Stimulated activated CD8-positive, alpha-beta memory T cell treated with anti-CD3 and anti-CD28 coated beads, Interleukin-7, amount 100 ng/mL, for 1 hour (primary cell): ENCODE results near the gene INSIG1.

ENCODE experiments used
- DNase-seq, 2 donors: peaks; one replicate each; pipeline ENCODE4 v3.0.0-alpha.2; 2020; ENCODE audit warnings: low read depth in 2 of 2

INSIG1 gene

DNA sequence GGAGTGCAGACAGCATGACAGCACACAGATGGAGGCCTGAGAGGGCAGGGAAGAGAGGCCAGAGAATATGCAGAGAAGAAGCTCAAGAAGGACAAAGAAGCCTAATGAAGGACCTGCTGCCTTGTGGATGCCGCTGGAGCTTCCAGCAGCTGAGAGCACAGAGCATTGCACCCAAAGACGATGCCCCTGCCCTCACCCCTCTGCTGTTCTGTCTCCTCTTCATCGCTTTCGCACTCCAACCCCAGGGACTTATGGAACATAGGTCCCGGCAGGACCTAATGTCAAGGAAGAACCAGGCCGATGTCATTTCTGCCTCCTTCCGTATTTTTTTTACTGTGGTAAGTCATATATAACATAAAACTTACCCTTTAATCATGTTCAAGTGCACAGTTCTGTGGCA, 12.3 kb upstream of the INSIG1 start:
- no peak for DNase-seq

DNA sequence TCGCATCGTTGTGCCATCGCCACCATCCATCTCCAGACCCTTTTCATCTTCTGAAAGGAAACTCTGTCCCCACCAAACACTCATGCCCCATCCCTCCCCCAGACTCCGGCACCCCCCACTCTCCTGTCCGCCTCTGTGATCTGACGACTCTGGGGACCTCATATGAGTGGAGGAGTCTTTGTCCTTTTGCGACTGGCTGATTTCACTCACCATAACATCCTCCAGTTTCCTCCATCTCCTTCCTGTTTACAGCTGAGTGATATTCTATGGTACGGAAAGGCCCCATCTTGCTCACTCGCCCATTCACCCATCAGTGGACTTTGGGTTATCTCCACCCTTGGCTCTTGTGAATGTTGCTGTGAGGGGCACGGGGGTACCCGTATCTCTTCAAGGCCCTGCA, 11.8 kb upstream of the INSIG1 start:
- no peak for DNase-seq

- no peak for DNase-seq
These were observed 11.0 kb upstream of the INSIG1 start for GRCh38 chr7:155286686-155287085.

DNA sequence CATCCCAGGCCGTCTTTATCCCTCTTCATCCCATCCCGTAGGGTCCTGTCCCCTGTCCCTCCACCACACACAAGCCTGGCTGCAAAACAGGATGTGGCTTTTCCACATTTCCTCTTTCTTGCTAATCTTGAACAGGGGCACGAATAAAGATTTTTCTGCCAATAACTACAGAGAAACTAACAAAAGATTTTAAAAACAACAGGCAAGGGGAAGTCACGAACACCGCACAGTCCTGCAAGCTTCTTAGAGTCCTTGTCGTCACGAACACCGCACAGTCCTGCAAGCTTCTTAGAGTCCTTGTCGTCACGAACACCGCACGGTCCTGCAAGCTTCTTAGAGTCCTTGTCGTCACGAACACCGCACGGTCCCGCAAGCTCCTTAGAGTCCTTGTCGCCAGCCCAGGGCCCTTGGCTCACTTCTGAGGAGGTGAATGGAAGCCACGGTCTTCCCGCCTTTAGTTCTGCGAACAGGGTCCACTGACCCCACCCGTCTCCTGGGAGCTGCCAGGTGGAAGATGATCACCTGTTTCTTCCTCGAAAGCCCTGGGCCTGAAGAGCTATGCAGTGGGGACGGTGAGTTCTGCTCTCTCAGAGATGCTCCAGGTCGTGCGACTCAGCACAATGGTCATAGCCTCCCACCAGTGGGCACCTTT, 10.3 kb upstream of the INSIG1 start:
- no peak for DNase-seq

DNA sequence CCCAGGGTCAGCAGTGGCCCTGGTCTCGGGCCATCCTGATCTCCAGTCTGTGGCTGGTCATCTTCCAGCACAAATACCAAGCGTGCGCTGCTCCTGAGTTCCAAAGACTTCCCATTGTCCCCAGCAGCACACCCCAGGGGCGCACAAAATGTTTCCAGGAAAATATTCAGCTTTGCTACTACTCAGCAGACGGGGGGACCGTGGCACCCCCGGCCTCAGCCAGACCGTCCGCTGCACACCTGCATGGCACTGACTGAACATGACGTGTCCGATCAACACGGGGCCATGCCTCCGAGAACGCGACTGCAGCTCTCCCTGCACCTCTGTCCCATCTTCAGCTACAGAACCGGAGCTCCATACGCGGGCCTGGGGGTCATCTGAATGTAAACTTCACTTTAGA, 9.6 kb upstream of the INSIG1 start:
- DNase-seq = no peak

- no peak for DNase-seq
These were observed 8.6 kb upstream of the INSIG1 start for GRCh38 chr7:155289107-155289506.

DNA sequence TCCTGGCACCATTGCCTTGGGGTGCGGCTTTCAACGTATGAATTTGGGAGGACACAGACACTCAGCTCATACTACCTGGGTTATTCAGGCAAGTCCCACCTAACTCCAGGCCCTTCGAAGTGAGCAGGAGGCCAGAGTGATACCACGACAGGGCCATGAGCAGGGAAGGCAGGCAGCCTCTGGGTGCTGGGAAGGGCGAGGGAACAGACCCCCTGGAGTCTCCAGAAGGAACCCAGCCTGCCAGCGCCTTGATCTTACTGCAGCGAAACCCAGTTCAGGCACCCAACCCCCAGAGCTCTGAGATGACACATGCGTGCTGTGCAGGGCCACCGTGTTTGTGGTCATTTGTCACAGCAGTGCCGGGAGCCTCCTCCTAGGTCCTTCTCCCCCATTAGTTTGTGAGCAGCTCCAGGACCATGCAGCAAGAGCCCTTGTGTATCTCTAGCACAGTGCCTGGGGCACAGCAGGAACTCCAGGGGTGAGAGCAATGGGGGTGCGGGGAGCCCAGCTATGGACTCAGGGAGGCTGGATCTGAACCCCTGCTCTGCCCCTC, 7.7 kb upstream of the INSIG1 start:
- DNase-seq = no peak

DNA sequence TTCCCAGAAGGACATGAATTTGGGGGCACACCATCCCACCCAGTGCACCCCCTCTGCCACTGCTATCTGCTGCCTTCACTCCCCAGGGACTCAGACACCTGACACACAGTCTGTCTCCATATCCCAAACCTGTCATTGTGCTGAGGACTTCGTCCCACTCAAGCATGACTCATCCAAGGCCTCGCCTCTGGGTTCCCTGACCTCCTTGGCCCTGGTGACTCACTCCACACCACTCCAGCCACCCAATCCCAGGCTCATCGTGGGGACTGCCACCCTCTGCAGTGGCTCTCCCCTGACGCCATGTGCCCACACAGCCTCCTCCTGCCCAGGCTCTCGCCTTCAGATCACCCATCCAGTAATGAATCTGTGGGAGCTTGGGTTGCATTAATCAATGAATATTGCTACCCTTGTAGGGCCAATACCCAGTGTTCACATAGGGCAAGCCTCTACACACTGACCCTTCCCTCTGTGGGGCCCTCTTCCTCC, 6.6 kb upstream of the INSIG1 start:
- DNase-seq = no peak

GRCh38 chr7:155291729-155292128, 5.9 kb upstream of the INSIG1 start:
- no peak for DNase-seq

DNA sequence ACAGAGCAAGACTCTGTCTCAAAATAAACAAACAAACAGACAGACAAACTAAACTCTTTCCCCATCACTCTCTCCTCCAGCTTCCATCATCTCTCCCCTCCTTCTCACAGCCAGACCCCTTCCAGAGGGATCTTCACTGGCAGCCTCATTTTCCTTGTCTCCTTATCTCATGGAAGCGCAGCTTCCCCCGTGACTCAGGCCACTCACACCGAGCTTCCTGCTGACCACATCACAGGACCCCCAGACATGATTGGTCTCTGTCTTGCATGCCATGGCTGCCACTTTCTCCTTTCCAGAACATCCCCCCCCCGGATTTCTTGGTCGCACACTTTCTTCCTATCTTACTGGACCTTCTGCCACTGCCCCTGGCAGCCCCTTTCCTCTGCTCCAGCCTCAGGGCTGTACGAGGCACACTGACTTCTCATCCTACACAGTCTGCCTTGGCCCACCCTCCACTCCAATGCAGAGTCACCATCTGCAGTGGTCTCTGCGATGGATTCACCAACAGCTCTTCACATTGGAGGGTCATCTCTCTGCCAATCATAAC, 4.9 kb upstream of the INSIG1 start:
- no peak for DNase-seq

DNA sequence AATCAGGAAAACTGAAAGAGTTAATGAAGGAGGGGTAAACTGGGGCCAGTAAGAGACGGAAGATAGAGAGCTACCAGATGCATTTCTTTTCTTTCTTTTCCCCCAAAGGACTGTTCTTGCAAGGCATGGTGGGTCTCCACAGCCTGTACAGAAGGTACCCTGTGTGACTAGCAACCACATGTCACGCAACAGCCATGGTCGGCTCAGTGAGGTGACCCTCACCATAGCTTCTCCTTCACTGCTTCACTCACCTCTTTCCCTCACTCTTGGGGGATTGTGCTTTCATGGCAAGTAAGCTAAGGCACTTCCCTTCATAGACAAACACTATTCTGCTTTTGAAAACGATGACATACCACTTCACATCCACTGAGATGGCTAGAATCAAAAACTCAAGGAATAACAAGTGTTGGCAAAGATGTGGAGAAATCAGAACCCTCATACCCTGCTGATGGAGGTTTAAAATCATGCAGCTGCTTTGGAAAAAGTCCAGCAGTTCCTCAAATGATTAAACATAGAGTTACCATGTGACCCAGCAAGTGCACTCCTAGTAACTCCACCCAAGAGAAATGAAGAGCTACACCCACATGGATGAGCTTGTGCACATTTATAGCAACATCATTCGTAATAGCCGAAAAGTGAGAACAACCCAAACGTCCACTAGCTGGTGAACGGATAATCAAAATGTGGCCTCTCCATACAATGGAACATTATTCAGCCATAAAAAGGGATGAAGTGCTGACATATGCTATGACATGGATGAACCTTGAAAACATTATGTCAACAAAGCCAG, 3.8 kb upstream of the INSIG1 start:
- DNase-seq = no peak

GRCh38 chr7:155294511-155294778, 3.2 kb upstream of the INSIG1 start:
- no peak for DNase-seq

DNA sequence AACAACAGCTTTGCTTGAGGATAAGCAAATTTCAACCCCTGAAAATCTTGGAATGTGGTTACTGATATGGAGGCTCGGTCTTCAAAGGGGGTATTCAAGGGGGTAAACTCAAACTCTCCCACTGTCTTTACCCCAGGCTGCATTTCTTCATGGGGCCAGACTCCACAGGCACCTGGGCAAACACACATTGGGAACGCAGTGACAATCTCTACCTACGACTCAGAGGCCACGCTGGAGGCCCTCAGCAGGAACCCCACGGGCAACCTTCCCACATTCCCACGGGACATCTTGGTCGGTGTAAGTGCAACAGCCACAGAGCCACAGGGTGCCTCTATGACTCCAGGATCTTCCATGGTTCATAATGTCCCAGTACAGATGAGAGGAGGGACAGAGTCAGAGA, 2.2 kb upstream of the INSIG1 start:
- DNase-seq = no peak

DNA sequence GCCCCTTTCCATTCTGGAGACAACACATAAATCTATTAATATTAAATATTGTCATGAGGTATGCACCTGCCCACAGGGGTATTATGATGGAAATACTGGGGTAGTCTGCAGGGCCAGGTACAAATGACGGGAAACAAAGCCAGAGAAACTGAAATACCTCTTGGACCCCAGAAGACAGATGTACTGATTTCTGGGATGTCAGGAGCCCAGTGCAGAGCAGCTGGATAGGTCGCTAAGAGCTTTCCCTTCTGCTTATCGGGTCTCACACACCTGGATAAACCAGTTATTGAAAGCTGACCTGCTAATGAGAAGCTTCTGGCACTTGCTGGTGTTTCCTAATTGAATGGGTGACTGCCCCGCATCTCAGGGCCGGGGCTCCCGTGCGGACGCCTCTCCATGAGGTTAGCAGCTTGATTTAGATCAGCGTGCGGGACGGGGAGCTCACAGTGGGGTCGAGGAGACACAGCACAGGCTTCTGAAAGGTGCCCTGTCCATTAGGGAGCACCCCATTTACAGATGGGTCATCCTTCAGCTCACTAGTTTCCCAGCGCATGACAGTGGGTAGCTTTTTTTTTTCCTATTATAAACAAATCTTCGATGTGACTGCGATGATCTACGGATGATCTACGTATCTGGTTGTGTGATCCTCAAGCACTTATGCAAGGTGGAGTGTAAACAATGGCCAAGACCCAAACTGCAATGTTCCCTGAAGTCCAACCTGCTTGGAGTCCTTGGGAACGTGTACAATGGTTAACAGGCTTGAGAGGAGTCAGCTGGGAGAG, 1.5 kb upstream of the INSIG1 start:
- DNase-seq = no peak

- DNase-seq = peak; percentile 72 to 76
These were observed 726 bp upstream of the INSIG1 start for GRCh38 chr7:155296788-155297516.

DNA sequence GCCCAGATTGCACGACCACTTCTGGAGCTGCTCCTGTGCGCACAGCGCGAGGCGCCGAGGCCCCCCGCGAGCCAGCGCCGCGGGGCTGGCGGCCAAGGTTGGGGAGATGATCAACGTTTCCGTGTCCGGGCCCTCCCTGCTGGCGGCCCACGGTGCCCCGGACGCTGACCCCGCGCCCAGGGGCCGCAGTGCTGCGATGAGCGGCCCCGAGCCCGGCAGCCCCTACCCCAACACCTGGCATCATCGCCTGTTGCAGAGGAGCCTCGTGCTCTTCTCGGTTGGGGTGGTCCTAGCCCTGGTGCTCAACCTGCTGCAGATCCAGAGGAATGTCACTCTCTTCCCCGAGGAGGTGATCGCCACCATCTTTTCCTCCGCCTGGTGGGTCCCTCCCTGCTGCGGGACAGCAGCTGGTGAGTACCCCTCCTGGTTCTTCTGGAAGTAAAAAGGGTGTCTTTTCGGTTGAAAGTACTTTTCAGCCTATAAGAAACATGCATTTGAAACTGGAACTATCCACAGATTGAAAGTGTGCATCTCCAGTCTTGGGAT, 683 bp downstream of the INSIG1 start:
- no peak for DNase-seq

DNA sequence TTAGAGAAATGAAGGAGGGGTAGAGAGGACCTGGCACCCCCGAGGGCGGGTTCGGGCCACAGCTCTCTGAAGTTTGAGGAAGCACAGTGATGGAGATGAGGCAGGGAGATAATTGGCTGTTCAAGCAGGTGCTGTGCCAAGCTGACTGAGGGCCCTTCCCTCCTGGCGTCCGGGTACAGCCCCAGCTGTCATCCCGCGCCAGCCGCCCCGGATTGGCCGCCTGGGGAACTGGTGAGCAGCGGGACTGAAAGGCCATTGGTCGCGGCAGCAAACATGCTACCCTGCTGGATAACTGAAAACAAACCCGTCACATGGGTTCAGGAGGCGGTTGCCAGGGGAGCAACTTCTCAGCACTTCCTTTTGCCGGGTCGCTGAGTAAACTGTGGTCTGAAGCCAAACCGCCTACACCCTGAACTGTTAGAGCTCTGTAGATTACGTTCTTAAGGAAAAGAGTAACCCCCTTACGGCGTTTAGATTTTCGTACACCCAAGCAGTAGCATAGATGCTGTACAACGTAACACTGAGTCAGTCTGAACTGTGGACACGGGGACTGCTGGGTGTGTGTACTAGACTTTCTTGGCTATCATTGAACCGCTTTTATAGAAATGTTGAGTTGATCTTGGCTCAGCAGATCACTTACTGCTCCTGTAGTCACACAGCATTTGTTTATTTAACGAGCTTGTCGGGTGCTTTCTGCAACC, 1.3 kb downstream of the INSIG1 start:
- DNase-seq = peak; percentile 83 to 88

DNA sequence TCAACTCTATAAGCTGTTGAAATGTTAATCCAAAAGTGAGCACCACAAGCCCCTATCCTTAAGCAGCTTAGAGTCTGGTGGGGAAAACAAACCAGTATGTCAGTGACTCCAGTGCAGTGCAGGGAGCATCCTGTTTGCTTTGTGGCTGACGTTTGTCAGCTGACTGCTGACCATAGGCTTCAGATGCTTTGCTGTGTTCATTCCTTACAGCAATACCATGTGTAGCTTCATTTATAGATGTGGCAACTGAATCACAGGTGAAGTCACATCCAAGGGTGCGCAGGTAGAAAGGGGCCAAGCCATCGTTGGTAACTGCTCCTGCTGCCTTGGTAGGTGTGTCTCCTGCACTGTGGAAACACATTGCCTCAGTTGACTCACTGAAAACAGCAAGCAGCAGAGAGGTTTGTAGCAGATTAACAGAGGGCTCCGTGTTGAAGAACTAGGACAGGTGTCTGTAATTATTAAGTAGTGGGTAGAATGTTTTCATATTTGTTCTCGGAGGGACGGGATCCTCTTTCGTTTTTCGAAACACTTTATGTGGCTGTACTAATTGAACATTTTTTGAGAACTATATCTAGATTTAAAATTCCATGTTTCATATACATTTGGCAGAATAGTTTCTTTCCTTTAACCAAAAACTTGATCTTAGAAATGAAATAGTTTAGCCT, 2.0 kb downstream of the INSIG1 start:
- no peak for DNase-seq

- no peak for DNase-seq
These were observed 3.2 kb downstream of the INSIG1 start for GRCh38 chr7:155300641-155301452.
